Measurements from ENCODE around the gene AQR.

Gene AQR

DNA sequence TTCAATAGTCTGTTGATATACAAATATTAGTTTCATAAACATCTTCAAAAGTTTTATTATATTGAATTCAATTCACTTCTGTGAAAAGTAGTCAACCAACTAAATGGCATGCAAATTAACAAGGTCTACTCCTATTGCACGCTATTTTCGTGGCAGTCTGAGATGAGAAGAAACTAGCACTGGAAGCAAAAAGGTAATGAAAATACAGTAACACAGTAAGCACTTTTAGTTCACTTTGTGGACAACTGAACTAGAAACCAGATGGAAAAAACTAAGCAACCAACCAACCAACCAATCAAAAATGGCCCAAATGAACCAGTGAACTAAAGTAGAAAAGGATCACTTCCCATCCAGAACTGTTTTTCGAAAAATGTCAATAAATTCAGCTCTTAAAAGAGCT is 118.5 kb downstream of the AQR start:
- TF ChIP-seq RARB (CRISPR knock-in tag; IDR thresholded peaks at IDR 0.05) (no peak), ZC3H10 (CRISPR knock-in tag; IDR thresholded peaks at IDR 0.05) (no peak), ARNTL (CRISPR knock-in tag; IDR thresholded peaks at IDR 0.05; ENCODE audit: borderline replicate concordance, low read depth) (no peak), SNAI2 (CRISPR knock-in tag; IDR thresholded peaks at IDR 0.05) (no peak), TCF4 (CRISPR knock-in tag; IDR thresholded peaks at IDR 0.05; ENCODE audit: borderline replicate concordance) (no peak), ZNF70 (CRISPR knock-in tag; IDR thresholded peaks at IDR 0.05) (no peak), ZNF565 (CRISPR knock-in tag; conservative IDR thresholded peaks at IDR 0.05; ENCODE audit: low read depth) (no peak), ZNF8 (CRISPR knock-in tag; IDR thresholded peaks at IDR 0.05) (no peak), OSR1 (CRISPR knock-in tag; IDR thresholded peaks at IDR 0.05) (no peak), BACH2 (CRISPR knock-in tag; IDR thresholded peaks at IDR 0.05; ENCODE audit: borderline replicate concordance) (no peak)
- TF ChIP-seq, protein P1, sequence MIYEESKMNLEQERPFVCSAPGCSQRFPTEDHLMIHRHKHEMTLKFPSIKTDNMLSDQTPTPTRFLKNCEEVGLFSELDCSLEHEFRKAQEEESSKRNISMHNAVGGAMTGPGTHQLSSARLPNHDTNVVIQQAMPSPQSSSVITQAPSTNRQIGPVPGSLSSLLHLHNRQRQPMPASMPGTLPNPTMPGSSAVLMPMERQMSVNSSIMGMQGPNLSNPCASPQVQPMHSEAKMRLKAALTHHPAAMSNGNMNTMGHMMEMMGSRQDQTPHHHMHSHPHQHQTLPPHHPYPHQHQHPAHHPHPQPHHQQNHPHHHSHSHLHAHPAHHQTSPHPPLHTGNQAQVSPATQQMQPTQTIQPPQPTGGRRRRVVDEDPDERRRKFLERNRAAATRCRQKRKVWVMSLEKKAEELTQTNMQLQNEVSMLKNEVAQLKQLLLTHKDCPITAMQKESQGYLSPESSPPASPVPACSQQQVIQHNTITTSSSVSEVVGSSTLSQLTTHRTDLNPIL (CRISPR knock-in tag; IDR thresholded peaks at IDR 0.05; ENCODE audit: low read depth), result no peak
- TF ChIP-seq, protein P2, sequence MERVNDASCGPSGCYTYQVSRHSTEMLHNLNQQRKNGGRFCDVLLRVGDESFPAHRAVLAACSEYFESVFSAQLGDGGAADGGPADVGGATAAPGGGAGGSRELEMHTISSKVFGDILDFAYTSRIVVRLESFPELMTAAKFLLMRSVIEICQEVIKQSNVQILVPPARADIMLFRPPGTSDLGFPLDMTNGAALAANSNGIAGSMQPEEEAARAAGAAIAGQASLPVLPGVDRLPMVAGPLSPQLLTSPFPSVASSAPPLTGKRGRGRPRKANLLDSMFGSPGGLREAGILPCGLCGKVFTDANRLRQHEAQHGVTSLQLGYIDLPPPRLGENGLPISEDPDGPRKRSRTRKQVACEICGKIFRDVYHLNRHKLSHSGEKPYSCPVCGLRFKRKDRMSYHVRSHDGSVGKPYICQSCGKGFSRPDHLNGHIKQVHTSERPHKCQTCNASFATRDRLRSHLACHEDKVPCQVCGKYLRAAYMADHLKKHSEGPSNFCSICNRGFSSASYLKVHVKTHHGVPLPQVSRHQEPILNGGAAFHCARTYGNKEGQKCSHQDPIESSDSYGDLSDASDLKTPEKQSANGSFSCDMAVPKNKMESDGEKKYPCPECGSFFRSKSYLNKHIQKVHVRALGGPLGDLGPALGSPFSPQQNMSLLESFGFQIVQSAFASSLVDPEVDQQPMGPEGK (CRISPR knock-in tag; IDR thresholded peaks at IDR 0.05; ENCODE audit: borderline replicate concordance), result no peak
- TF ChIP-seq, protein P3, sequence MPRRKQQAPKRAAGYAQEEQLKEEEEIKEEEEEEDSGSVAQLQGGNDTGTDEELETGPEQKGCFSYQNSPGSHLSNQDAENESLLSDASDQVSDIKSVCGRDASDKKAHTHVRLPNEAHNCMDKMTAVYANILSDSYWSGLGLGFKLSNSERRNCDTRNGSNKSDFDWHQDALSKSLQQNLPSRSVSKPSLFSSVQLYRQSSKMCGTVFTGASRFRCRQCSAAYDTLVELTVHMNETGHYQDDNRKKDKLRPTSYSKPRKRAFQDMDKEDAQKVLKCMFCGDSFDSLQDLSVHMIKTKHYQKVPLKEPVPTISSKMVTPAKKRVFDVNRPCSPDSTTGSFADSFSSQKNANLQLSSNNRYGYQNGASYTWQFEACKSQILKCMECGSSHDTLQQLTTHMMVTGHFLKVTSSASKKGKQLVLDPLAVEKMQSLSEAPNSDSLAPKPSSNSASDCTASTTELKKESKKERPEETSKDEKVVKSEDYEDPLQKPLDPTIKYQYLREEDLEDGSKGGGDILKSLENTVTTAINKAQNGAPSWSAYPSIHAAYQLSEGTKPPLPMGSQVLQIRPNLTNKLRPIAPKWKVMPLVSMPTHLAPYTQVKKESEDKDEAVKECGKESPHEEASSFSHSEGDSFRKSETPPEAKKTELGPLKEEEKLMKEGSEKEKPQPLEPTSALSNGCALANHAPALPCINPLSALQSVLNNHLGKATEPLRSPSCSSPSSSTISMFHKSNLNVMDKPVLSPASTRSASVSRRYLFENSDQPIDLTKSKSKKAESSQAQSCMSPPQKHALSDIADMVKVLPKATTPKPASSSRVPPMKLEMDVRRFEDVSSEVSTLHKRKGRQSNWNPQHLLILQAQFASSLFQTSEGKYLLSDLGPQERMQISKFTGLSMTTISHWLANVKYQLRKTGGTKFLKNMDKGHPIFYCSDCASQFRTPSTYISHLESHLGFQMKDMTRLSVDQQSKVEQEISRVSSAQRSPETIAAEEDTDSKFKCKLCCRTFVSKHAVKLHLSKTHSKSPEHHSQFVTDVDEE (CRISPR knock-in tag; IDR thresholded peaks at IDR 0.05), result no peak

DNA sequence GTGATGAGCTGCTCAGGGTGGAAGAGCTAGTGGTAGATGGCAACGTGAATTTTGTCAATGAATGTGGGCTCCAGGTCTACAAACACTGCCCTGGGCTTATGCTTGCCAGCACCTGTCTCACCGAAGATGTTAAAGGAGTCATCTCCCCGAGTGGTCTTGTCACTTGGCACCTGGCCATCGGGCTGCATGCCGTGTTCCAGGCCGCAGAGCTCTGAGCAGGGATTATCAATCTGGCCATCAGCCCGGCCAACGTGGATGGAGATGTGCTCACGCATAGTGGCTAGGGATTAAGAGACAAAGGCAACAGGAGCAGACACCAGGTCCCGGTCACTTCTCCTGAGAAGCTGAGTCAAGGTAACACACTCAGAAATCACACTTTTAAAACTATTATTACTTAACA is 119.4 kb downstream of the AQR start:
- TF ChIP-seq ZNF565 (CRISPR knock-in tag; conservative IDR thresholded peaks at IDR 0.05; ENCODE audit: low read depth), result no peak
- peak; percentile 27; the same call in 2 of the 3 replicates for ATAC-seq

More for the DNA sequence above, 118.5 kb downstream of the AQR start:
- ATAC-seq, result no peak

DNA sequence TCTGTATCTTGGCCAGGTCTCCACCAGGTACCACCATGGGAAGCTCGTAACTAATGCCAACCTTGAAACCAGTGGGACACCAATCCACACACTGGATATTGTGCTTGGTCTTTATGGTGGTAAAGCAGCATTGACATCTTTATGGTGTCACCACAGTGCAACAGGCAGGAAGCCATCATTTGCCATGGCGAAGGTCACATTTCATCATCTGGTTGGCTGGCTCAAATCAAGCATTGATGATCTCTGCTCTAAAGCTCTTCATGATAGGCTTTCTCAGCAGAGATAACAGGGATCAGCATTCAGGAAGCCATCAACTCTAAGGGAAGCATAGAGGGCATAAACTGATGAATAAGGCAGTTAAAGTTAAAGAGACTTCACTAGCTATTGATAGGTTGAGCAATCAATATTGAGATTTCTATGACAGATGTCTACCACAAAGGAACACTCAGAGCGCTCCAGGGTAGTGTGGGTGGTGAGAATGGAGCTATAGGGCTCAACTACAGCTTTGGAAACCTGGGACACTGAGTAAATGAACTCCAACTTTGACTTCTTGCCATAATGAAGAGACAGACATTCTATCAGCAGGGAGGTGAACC is 120.1 kb downstream of the AQR start:
- TF ChIP-seq PPARA (CRISPR knock-in tag; IDR thresholded peaks at IDR 0.05; ENCODE audit: borderline replicate concordance) (no peak), ARNTL (CRISPR knock-in tag; IDR thresholded peaks at IDR 0.05; ENCODE audit: borderline replicate concordance, low read depth) (no peak), ISL1 (CRISPR knock-in tag; IDR thresholded peaks at IDR 0.05) (no peak), TCF4 (CRISPR knock-in tag; IDR thresholded peaks at IDR 0.05; ENCODE audit: borderline replicate concordance) (no peak), SNAI2 (CRISPR knock-in tag; IDR thresholded peaks at IDR 0.05) (no peak), TOX (CRISPR knock-in tag; IDR thresholded peaks at IDR 0.05; ENCODE audit: borderline replicate concordance) (no peak), ZNF8 (CRISPR knock-in tag; IDR thresholded peaks at IDR 0.05) (no peak)
- TF ChIP-seq, protein P4, sequence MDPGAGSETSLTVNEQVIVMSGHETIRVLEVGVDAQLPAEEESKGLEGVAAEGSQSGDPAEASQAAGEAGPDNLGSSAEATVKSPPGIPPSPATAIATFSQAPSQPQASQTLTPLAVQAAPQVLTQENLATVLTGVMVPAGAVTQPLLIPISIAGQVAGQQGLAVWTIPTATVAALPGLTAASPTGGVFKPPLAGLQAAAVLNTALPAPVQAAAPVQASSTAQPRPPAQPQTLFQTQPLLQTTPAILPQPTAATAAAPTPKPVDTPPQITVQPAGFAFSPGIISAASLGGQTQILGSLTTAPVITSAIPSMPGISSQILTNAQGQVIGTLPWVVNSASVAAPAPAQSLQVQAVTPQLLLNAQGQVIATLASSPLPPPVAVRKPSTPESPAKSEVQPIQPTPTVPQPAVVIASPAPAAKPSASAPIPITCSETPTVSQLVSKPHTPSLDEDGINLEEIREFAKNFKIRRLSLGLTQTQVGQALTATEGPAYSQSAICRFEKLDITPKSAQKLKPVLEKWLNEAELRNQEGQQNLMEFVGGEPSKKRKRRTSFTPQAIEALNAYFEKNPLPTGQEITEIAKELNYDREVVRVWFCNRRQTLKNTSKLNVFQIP (CRISPR knock-in tag; IDR thresholded peaks at IDR 0.05; ENCODE audit: borderline replicate concordance, low read depth), result no peak
- ATAC-seq, result no peak

DNA sequence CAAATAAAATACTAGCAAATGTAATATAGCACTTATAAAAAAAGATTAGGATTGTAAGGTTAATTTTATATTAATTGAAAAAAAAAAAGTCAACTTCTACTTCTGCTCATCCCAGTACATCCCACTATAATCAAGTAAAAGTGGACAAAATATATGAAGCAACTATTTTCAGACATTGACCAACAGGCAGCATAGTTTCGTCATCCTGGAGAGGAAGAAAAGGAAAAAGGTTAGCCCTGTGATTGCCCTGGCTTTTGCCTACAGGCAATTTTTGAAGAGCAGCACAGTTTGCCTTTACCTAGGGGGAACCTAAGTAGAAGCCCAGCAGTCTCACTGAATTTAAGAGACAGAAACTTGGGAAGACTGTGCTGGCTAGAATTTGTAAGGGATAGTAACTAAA is 121.9 kb downstream of the AQR start:
- ATAC-seq, result no peak
- TF ChIP-seq ISL1 (CRISPR knock-in tag; IDR thresholded peaks at IDR 0.05) (no peak), TOX (CRISPR knock-in tag; IDR thresholded peaks at IDR 0.05; ENCODE audit: borderline replicate concordance) (no peak), RARB (CRISPR knock-in tag; IDR thresholded peaks at IDR 0.05) (no peak), CSDC2 (CRISPR knock-in tag; IDR thresholded peaks at IDR 0.05) (no peak), ZNF8 (CRISPR knock-in tag; IDR thresholded peaks at IDR 0.05) (no peak), ZFP3 (CRISPR knock-in tag; IDR thresholded peaks at IDR 0.05) (no peak), ZNF565 (CRISPR knock-in tag; conservative IDR thresholded peaks at IDR 0.05; ENCODE audit: low read depth) (no peak), TCF4 (CRISPR knock-in tag; IDR thresholded peaks at IDR 0.05; ENCODE audit: borderline replicate concordance) (no peak), SNAI2 (CRISPR knock-in tag; IDR thresholded peaks at IDR 0.05) (no peak), GLIS3 (CRISPR knock-in tag; IDR thresholded peaks at IDR 0.05) (no peak), PPARA (CRISPR knock-in tag; IDR thresholded peaks at IDR 0.05; ENCODE audit: borderline replicate concordance) (no peak)
- TF ChIP-seq, protein P5, sequence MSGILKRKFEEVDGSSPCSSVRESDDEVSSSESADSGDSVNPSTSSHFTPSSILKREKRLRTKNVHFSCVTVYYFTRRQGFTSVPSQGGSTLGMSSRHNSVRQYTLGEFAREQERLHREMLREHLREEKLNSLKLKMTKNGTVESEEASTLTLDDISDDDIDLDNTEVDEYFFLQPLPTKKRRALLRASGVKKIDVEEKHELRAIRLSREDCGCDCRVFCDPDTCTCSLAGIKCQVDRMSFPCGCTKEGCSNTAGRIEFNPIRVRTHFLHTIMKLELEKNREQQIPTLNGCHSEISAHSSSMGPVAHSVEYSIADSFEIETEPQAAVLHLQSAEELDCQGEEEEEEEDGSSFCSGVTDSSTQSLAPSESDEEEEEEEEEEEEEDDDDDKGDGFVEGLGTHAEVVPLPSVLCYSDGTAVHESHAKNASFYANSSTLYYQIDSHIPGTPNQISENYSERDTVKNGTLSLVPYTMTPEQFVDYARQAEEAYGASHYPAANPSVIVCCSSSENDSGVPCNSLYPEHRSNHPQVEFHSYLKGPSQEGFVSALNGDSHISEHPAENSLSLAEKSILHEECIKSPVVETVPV (CRISPR knock-in tag; IDR thresholded peaks at IDR 0.05), result no peak
- TF ChIP-seq, protein P3 (CRISPR knock-in tag; IDR thresholded peaks at IDR 0.05), result no peak
